AG04449 (cell line): ENCODE results near the gene GORASP1.
A peak's percentile ranks its signal among the peaks of the same experiment; 100 is the strongest.

ENCODE experiments used
- CTCF ChIA-PET: fragments of 350-600 bp; formaldehyde crosslinking; extraction: SDS; loops from one replicate; lab custom pipeline; 2021; ENCODE audit warnings: antibody characterized with exemption; lab: Yijun Ruan, JAX
- POLR2A ChIA-PET: fragments of 400-600, 350-600 bp; formaldehyde crosslinking; extraction: SDS; loops from one replicate; lab custom pipeline; 2020; ENCODE audit warnings: antibody characterized with exemption, inconsistent platforms; lab: Yijun Ruan, JAX
- DNase-seq: peaks from one replicate; pipeline ENCODE4 v3.0.0-alpha.2; 2010; ENCODE audit warnings: low read depth, low spot score
- H3K4me3 ChIP-seq: 2 replicates; pipeline ENCODE4 v1.5.1; 2011; ENCODE audit warnings: low read depth, mild to moderate bottlenecking, control low read depth, low read length
- TF ChIP-seq, protein P1 (sequence below): IDR thresholded peaks from one replicate; pipeline ENCODE4 v1.5.1; 2011; ENCODE audit warnings: mild to moderate bottlenecking, moderate library complexity, low read length, control low read depth, inconsistent platforms; ENCODE audit not compliant: insufficient read depth; ENCODE audit errors: missing control alignments

Gene GORASP1

DNA sequence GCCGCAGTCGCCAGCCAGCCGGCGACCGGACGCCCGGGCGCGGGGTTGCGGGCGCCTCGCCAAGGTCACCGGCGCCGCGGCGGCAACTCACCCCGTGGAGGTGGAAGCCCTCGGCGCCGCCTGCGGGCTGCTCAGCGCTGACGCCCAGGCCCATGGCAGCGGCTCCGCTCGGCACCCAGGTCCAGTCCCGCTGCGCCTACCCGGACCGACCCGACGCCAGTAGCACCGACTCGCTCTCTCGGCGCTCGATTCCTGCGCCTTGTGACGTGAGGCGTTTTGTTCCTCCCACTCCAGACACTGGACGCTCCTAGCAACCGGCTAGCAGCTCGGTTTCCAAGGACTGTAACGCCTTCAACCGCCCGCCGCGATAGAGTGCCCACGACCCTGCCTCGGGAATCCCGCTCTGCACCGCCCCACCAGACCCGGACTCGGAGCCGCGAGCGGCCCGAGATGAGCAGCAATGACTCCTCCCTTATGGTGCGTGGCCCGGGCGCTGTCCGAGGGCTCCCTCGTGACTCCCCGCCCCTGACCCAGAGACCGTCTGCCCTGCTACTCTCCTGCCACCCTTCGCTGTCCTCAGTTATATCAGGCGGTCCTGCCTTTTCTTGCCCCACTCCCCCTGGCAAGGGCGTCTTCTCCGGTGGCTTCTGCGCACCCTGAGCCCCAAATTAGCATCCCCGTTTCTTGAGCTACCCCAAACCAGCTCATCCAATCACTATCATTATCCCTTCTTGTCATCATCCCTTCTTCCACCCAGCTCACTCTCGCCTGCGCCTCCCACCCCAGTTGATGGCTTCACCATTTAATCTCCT is at the start of gene GORASP1, which contains the start of gene TTC21A:
Gene GORASP1, minus strand, starts transcription at position 240 of the 812 bp plus-strand sequence. Its CDS starts 86 bp downstream, at position 154.
Gene TTC21A, plus strand, starts transcription at position 293 of the 812 bp plus-strand sequence. Its CDS starts 158 bp downstream, at position 451.
- POLR2A ChIA-PET: interaction anchor here (0.8 to 1.4 kb wide), 3 partner anchors 39 to 68 kb away, joined by 3 to 12 read pairs (median 9); no protein-coding TSS in a partner anchor
- no peak for DNase-seq
- peak within 1 kb of the TSS; percentile 89 for H3K4me3 ChIP-seq
- TF ChIP-seq, protein P1, sequence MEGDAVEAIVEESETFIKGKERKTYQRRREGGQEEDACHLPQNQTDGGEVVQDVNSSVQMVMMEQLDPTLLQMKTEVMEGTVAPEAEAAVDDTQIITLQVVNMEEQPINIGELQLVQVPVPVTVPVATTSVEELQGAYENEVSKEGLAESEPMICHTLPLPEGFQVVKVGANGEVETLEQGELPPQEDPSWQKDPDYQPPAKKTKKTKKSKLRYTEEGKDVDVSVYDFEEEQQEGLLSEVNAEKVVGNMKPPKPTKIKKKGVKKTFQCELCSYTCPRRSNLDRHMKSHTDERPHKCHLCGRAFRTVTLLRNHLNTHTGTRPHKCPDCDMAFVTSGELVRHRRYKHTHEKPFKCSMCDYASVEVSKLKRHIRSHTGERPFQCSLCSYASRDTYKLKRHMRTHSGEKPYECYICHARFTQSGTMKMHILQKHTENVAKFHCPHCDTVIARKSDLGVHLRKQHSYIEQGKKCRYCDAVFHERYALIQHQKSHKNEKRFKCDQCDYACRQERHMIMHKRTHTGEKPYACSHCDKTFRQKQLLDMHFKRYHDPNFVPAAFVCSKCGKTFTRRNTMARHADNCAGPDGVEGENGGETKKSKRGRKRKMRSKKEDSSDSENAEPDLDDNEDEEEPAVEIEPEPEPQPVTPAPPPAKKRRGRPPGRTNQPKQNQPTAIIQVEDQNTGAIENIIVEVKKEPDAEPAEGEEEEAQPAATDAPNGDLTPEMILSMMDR: no peak
- CTCF ChIA-PET: interaction anchor here (0.8 to 5.1 kb wide), 12 partner anchors 8 to 184 kb away, joined by 3 to 41 read pairs (median 4); no protein-coding TSS in a partner anchor

DNA sequence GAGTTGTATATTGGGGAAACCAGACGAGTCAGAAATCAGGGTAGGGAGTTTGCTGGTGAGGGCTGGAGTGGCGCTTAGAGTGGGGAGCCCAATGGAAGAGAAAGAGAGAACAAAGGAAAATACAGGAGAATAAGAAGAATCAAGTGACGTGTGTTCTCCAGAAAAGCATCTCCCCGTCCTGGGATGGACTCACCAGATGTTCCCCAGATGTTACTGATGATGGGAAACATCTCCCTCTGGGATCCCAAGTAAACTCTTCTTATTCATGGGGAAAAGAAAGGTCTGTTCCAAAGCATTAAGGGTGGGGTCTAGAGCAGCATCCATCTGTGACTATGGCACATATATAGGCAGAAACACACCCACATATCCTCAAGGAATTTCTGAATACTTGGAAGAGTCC is 49.0 kb upstream of the GORASP1 start:
- no peak for DNase-seq
- TF ChIP-seq, protein P1: no peak
- H3K4me3 ChIP-seq: no peak overlapping the region
- ChIA-PET POLR2A (interaction anchor here (1.0 kb wide), 1 partner anchor 9 kb away, joined by 3 read pairs; no protein-coding TSS in a partner anchor), CTCF (interaction anchor here (0.8 kb wide), 1 partner anchor 30 kb away, joined by 3 read pairs; no protein-coding TSS in a partner anchor)

DNA sequence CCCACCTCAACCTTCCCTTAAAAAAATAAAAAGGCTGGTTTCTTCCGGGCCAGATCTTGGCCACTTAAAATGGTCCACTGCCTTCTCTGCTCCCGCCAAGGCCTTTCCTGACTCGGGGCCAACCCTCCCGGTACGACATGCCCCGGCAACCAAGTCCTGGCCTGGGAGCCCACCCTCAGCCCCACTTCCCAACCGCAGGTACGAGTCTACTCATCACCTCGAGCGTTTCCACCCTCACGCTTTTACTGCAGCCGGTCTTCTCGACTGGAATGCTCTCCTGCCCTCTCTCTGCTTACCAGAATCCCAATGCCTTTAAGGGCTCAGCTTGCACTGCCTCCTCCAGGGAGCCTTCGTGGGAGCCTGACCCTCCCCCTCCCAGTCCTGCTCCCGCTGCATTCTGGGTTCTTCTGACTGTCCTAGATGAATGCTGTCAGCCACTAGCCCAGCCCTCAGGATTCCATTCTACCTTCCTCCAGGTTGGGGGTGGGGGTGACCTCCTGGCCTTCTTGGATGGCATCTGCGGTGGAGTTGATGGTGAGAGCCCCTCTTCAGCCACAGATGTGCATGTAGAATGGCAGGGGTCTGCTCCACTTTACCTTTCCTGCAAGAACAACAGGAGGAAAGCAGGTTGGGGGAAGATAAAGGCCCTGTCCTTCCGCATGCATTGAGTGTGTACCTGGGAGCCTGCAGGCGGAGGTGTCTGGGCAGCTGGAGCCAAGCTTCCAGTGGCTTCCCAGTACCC is 47.0 kb upstream of the GORASP1 start:
- H3K4me3 ChIP-seq: no peak overlapping the region
- ChIA-PET CTCF (interaction anchor here (1.2 kb wide), 1 partner anchor 28 kb away, joined by 3 read pairs; no protein-coding TSS in a partner anchor), POLR2A (interaction anchor here (0.6 kb wide), 1 partner anchor 18 kb away, joined by 3 read pairs; no protein-coding TSS in a partner anchor)
- no peak for DNase-seq
- TF ChIP-seq, protein P1: no peak

DNA sequence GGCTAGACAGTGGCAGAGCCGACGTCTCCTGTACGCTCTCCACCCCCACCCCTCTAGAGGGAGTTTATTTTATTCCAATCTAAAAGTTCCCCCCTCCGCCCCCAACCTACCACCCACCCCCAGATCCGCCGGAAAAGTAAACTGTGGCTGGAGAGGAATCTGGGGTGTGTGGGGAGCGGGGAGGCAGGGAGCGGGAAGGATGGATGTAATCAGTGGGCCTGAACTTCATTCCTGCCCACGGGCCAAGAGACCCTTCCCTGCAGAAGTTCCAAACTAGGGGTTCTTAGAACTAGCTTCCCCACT is 46.5 kb upstream of the GORASP1 start:
- CTCF ChIA-PET: interaction anchor here (1.2 kb wide), 1 partner anchor 27 kb away, joined by 3 read pairs; no protein-coding TSS in a partner anchor
- POLR2A ChIA-PET: interaction anchor here (0.6 kb wide), 1 partner anchor 17 kb away, joined by 3 read pairs; no protein-coding TSS in a partner anchor
- TF ChIP-seq, protein P1: no peak
- peak overlapping the region; percentile 53 for H3K4me3 ChIP-seq
- DNase-seq: no peak

DNA sequence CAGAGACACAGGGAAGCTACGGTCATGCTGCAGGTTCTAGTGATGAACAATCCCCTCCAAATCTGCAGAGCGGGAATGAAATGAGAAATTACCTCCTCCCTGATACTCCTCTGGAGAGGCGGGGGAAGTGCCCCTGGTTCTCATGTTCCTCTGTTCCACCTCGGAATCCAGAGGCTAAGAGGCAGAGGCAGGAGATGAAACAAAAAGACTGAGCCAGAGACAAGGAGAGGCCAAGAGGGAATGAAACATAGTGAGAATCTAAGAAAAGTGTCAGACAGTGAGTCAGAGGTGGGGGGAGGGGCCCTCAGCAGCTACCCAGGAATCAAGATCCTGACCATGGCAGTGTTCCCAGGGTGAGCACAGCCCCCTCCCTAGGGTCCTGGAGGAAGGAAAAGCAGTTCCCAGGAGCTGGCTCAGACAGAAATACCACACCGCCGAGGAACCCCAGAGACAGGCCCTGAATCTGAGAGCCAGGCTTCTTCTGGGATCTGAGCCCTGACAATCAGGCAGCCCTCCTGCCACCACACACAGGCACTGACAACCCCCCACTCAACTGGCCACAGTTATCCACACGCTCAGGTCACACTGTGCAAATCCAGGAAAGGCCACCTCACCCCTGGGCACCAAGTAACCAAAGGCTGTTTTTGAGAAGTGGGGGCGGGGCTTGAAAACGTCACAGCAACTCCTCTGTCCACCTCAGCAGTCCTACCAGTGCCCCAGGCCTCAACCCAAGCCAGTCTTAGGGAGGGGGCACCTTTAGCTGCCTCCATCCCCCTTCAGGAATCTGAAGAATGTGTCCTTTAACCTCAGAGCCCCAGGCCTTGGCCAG is 43.6 kb upstream of the GORASP1 start:
- ChIA-PET CTCF (interaction anchor here (0.7 to 2.8 kb wide), 4 partner anchors 23 to 137 kb away, joined by 3 to 14 read pairs (median 4); no protein-coding TSS in a partner anchor), POLR2A (interaction anchor here (1.0 to 2.6 kb wide), 5 partner anchors 12 to 43 kb away, joined by 3 to 9 read pairs (median 5); partner anchors contain the start of genes GORASP1 and TTC21A)
- TF ChIP-seq, protein P1: no peak
- DNase-seq: peak; percentile 92
- peak overlapping the region; percentile 85 for H3K4me3 ChIP-seq
